ENCODE results near the gene WRAP73.

DNA sequence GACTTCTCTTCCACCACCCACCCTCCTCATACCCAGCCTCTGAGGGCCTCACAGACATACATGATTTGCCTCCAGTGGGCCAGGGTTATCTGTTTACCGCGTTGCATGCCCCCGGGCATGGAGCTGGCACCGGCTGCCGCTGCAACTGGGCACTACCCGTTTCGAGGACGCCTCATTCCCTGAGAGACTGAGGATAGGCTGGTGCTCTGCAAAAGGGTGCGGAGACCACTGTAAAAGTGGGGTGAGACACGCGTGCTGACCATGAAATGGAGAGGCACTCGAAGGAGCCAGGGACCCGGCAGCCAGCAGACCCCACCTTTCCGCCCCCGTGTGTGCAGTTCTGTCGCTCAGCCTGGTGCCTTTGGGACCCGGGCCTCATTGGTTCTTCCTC lies 23.1 kb upstream of the WRAP73 start:
- TF ChIP-seq, protein P1, sequence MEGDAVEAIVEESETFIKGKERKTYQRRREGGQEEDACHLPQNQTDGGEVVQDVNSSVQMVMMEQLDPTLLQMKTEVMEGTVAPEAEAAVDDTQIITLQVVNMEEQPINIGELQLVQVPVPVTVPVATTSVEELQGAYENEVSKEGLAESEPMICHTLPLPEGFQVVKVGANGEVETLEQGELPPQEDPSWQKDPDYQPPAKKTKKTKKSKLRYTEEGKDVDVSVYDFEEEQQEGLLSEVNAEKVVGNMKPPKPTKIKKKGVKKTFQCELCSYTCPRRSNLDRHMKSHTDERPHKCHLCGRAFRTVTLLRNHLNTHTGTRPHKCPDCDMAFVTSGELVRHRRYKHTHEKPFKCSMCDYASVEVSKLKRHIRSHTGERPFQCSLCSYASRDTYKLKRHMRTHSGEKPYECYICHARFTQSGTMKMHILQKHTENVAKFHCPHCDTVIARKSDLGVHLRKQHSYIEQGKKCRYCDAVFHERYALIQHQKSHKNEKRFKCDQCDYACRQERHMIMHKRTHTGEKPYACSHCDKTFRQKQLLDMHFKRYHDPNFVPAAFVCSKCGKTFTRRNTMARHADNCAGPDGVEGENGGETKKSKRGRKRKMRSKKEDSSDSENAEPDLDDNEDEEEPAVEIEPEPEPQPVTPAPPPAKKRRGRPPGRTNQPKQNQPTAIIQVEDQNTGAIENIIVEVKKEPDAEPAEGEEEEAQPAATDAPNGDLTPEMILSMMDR (IDR thresholded peaks at IDR 0.05; ENCODE audit: low read depth, low read length) = no peak
- no peak for TF ChIP-seq EZH2phosphoT487 (IDR thresholded peaks at IDR 0.05; ENCODE audit: low read depth)

Measured in OCI-LY3 (cell line).